HTR-8/SVneo (cell line): ENCODE data around the gene NT5DC4.
A peak's percentile ranks its signal among the peaks of the same experiment; 100 is the strongest.

Experiments
- DNase-seq: peaks from one replicate; pipeline ENCODE4 v3.0.0; 2011; ENCODE audit warnings: low spot score, mixed read lengths; ENCODE audit not compliant: insufficient read length
- FAIRE-seq: peaks from 2 replicates; lab custom pipeline; 2011; peaks lifted over from hg19 to GRCh38; lab: Jason Lieb, UNC

Gene NT5DC4

GRCh38 chr2:112749755-112750559 lies 29.1 kb downstream of the NT5DC4 start:
- FAIRE-seq = peak; percentile 80
- DNase-seq = peak; percentile 78

- FAIRE-seq (no peak), DNase-seq (no peak)
Observed at GRCh38 chr2:112750560-112750843, 29.7 kb downstream of the NT5DC4 start.

- FAIRE-seq = no peak
Observed at GRCh38 chr2:112751451-112752197, 30.8 kb downstream of the NT5DC4 start.

GRCh38 chr2:112752667-112753066 lies 31.8 kb downstream of the NT5DC4 start:
- FAIRE-seq (no peak), DNase-seq (no peak)

More at GRCh38 chr2:112751451-112752197, 30.8 kb downstream of the NT5DC4 start:
- no peak for DNase-seq

DNA sequence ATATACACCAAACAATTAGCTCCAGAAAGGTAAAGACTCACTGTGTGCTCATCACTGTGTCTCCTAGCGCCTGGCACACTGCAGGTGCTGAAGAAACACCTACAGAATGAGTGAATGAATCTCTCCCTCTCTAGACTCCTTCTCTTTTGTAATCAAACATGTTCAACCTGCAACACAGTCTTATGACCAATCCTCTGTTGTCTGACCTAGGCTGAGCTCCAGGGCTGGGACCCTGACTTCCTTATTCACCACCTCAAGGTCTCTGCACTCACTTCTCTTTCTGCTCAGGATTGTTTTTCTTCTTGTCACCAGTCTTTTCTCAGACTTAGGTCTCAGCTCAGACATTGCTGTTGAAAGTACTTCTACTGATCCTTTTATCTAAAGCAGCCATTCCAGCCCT lies 33.7 kb downstream of the NT5DC4 start:
- FAIRE-seq = no peak

GRCh38 chr2:112755444-112755843 lies 34.6 kb downstream of the NT5DC4 start:
- DNase-seq (no peak), FAIRE-seq (no peak)

More for the DNA sequence above, 33.7 kb downstream of the NT5DC4 start:
- DNase-seq = no peak

- DNase-seq = no peak
- no peak for FAIRE-seq
Observed at GRCh38 chr2:112756207-112756606, 35.4 kb downstream of the NT5DC4 start.

DNA sequence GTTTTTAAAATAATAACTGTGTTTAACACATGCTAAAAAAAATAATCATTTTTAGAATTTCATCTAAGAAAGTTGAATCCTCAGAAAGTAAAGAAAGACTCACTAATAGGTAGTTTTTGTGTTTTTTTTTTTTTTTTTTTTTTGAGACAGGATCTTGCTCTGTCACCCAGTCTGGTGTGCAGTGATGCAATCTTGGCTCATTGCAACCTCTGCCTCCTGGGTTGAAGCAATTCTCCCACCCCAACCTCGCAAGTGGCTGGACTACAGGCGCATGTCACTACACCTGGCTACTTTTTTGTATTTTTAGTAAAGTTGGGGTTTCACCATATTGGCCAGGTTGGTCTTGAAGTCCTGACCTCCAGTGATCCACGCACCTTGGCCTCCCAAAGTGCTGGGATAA lies 36.4 kb downstream of the NT5DC4 start:
- no peak for DNase-seq
- FAIRE-seq = no peak

- DNase-seq (no peak), FAIRE-seq (no peak)
Observed at GRCh38 chr2:112758711-112759110, 37.9 kb downstream of the NT5DC4 start.

DNA sequence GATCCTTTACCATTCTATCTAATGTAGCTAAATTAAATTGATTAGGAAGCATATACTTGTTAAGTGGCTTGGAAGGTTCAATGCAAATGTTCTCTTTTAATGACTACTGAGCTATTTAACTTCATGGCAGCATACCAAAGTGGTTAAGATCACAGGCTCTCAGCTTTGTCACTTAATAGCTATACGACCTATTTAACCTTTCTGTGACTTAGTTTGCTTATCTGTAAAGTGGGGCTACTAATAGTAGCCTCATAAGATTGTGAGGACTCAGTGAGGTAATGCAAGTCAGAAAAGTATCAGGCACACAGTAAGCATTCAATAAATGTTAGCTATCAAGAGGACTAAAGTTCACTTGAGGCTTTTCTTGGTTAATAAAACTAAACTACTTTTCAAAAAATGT lies 39.3 kb downstream of the NT5DC4 start:
- no peak for FAIRE-seq
- DNase-seq = no peak

GRCh38 chr2:112762276-112762675 lies 41.5 kb downstream of the NT5DC4 start:
- FAIRE-seq = no peak

GRCh38 chr2:112764071-112765044 lies 43.5 kb downstream of the NT5DC4 start, which contains the start of gene CKAP2L:
TSS of gene CKAP2L (minus strand) at chr2:112764609. CDS start at chr2:112764598, 11 bp downstream.
- FAIRE-seq (peak; percentile 93), DNase-seq (peak; percentile 97)

More at GRCh38 chr2:112762276-112762675, 41.5 kb downstream of the NT5DC4 start:
- no peak for DNase-seq

DNA sequence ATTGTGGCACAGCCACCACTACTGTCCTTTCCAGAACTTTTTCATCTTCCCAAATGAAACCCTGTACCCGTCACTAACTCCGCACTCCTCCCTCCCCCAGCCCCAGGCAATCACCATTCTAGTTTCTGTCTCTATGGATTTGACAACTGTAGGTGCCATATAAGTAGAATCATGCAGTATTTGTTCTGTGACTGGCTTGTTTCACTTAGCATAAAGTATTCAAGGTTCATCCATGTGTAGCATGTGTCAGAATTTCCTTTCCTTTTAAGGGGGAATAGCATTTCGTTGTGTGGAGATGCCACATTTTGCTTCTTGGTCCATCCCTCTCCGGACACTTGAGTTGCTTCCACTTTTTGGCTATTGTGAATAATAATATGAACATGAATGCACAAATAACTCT lies 44.4 kb downstream of the NT5DC4 start:
- FAIRE-seq = no peak
- DNase-seq = no peak

- FAIRE-seq = no peak
- no peak for DNase-seq
Observed at GRCh38 chr2:112767693-112768330, 47.0 kb downstream of the NT5DC4 start.

DNA sequence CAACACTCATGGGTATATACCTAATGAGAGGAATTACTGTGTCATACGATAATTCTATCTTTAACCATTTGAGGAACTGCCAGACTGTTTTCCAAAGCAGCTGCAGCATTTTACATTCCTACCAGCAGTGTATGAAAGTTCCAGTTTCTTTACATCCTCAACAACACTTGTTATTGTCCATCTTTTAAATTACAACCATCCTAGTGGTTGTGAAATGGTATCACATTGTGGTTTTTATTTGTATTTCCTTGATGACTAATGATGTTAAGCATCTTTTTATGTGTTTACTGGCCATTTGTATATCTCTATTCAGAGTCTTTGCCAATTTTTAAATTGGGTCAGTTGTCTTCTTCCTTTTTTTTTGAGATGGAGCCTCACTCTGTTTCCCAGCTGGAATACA lies 47.6 kb downstream of the NT5DC4 start:
- DNase-seq = no peak
- FAIRE-seq = no peak

- FAIRE-seq (no peak), DNase-seq (no peak)
Observed at GRCh38 chr2:112772322-112772721, 51.5 kb downstream of the NT5DC4 start.

DNA sequence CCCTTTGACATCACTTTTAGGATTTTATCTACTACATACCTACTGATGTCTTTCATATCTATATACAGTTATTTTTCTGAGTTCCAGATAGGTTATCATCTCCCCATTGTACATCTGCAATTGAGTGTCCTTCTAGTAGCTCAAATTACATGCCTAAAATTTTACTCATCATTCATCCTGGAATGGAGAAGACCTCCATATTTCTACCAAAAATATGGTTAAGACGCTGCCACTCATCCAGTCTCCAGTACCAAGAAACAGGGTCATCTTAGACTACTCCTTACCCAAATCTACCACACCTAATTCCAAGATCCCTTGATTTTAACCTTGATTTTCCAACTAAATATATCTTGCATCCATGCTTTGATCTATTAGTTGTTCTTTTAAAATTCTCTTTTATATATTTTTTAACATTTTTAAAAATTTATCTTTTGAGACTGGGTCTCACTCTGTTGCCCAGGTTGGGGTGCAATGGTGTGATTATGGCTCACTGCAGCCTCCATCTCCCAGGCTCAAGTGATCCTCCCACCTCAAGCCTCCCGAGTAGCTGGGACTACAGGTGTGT lies 52.2 kb downstream of the NT5DC4 start:
- FAIRE-seq (no peak), DNase-seq (no peak)

DNA sequence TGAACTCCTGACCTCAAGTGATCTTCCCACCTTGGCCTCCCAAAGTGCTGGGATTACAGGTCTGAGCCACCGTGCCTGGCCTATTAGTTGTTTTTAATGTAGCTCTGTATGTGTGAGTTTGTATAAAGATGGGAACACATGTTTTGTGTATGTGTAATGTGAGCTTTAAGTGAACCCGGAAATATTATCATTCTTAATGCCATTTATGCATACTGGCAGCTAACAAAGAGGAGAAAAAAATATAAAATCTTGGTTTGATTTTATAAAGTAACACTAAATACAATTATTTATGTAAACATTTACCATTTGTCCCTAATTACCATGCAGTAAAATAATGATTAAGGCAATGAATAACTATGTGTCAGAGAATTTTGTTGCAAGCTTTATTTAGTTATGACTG lies 52.7 kb downstream of the NT5DC4 start:
- DNase-seq = no peak

GRCh38 chr2:112774536-112775285 lies 53.9 kb downstream of the NT5DC4 start:
- DNase-seq = no peak
- FAIRE-seq = peak; percentile 40

More for the DNA sequence above, 52.7 kb downstream of the NT5DC4 start:
- FAIRE-seq = no peak
